Left lung (tissue), 10 donors: ENCODE measurements around the gene YJEFN3. TPM values are rescaled to one million over a fixed set of nuclear protein-coding genes. Genes with fewer than 3 reads are reported as not detected.

Experiments
- ATAC-seq: fragments of 200-7000 bp; cut with Tn5 transposase; one replicate; pipeline ENCODE4 v1.9.1; 2020; ENCODE audit warnings: moderate library complexity
- DNase-seq, 4 donors: peaks; one replicate each; pipeline ENCODE4 v3.0.0-alpha.2; 2013 to 2020
- H3K27ac ChIP-seq, 2 donors: fragments of 200-600 bp; sonication (generic) in 1 of 2; one replicate each; pipeline versions ENCODE4 v1.5.0 to v1.8.0; 2020 to 2021
- H3K27me3 ChIP-seq, 2 donors: fragments of 200-600 bp; sonication (generic) in 1 of 2; one replicate each; pipeline versions ENCODE4 v1.5.0 to v1.8.0; 2020 to 2021
- H3K36me3 ChIP-seq, 2 donors: fragments of 200-600 bp; sonication (generic) in 1 of 2; one replicate each; pipeline versions ENCODE4 v1.5.0 to v1.8.0; 2020 to 2021
- H3K4me1 ChIP-seq, 2 donors: fragments of 200-600 bp; one replicate each; pipeline ENCODE4 v1.8.0; 2021
- H3K4me3 ChIP-seq, 2 donors: fragments of 200-600 bp; sonication (generic) in 1 of 2; one replicate each; pipeline versions ENCODE4 v1.5.0 to v1.8.0; 2020 to 2021; ENCODE audit warnings: mild to moderate bottlenecking in 1 of 2
- H3K9me3 ChIP-seq, 2 donors: fragments of 200-600 bp; sonication (generic) in 1 of 2; one replicate each; pipeline versions ENCODE4 v1.5.0 to v1.8.0; 2020 to 2021
- CTCF ChIP-seq, 2 donors: fragments of 200-600 bp; sonication (generic) in 1 of 2; IDR thresholded peaks; one replicate each; pipeline versions ENCODE4 v1.5.0 to v1.8.0; 2021; ENCODE audit warnings: antibody characterized with exemption in 2 of 2
- intact Hi-C, 2 donors: fragments of 100-400 bp; cut with DNase I; formaldehyde crosslinking; loops; one replicate each; pipeline versions ENCODE4 v1.11.2 to v1.14.2; 2022
- polyA plus RNA-seq, 6 donors: library from polyadenylated mRNA; unstranded; fragments of 120-200 nt; gene quantifications; one replicate each; pipeline ENCODE4 v1.2.1, GENCODE V29; 2013; ENCODE audit not compliant: insufficient read length in 6 of 6
- total RNA-seq, 2 donors: library from RNA; stranded (reverse); fragmentation: NEBNext Ultra II Directional; extraction: Animal tissue kit (Norgen Biotek cat#: 25700); gene quantifications; one replicate each; pipeline ENCODE4 v1.2.1, GENCODE V29; 2021
- donor health status: DM: no; HTN: yes; CAD: no.
- donor health status: DM: no; HTN: no; CAD: no.

Gene YJEFN3
- total and polyA plus RNA-seq, 8 donors = 2.7 to 13.6 (median 11.0) TPM

GRCh38 chr19:19492026-19492610 lies 36.6 kb upstream of the YJEFN3 start:
- no peak for ATAC-seq
- peak in 1 of 4 donors; percentile 61 for DNase-seq
- Histone ChIP-seq H3K27ac (no peak overlapping the region), H3K9me3 (no peaks in the 10 kb centered on the region), H3K4me3 (no peak overlapping the region), H3K4me1 (peaks cover 18 to 39% of the 10 kb centered on the region in 2 donors), H3K27me3 (no peaks in the 10 kb centered on the region), H3K36me3 (peaks cover 0 to 62% of the 10 kb centered on the region in 2 donors)
- no peak for TF ChIP-seq CTCF (IDR thresholded peaks at IDR 0.05)
- intact Hi-C loops = loop anchor here in 1 of 2 donors (5.0 kb wide), 1 partner anchor 125 kb away; no protein-coding TSS in a partner anchor

- no peak for TF ChIP-seq CTCF (IDR thresholded peaks at IDR 0.05)
- intact Hi-C loops = loop anchor here in 1 of 2 donors (5.0 kb wide), 1 partner anchor 127 kb away; no protein-coding TSS in a partner anchor
- Histone ChIP-seq H3K27ac (no peak overlapping the region), H3K4me3 (no peak overlapping the region), H3K27me3 (no peaks in the 10 kb centered on the region), H3K36me3 (peaks cover 0 to 81% of the 10 kb centered on the region in 2 donors), H3K9me3 (no peaks in the 10 kb centered on the region), H3K4me1 (peaks cover 8 to 21% of the 10 kb centered on the region in 2 donors)
- no peak for ATAC-seq
- DNase-seq = no peak
Measured at GRCh38 chr19:19493841-19494546, 34.7 kb upstream of the YJEFN3 start.

- Histone ChIP-seq H3K27me3 (no peaks in the 10 kb centered on the region), H3K4me1 (peaks cover 0 to 2% of the 10 kb centered on the region in 2 donors), H3K4me3 (no peak overlapping the region), H3K36me3 (peaks cover 0 to 98% of the 10 kb centered on the region in 2 donors), H3K9me3 (no peaks in the 10 kb centered on the region), H3K27ac (no peak overlapping the region)
- no peak for DNase-seq
- intact Hi-C loops = no loop called here
- ATAC-seq = no peak
- no peak for TF ChIP-seq CTCF (IDR thresholded peaks at IDR 0.05)
Measured at GRCh38 chr19:19495614-19496603, 32.8 kb upstream of the YJEFN3 start.

GRCh38 chr19:19498255-19498991 lies 30.3 kb upstream of the YJEFN3 start:
- intact Hi-C loops = no loop called here
- Histone ChIP-seq H3K27ac (no peak overlapping the region), H3K4me1 (no peaks in the 10 kb centered on the region), H3K27me3 (no peaks in the 10 kb centered on the region), H3K4me3 (no peak overlapping the region), H3K36me3 (peaks cover 0 to 100% of the 10 kb centered on the region in 2 donors), H3K9me3 (no peaks in the 10 kb centered on the region)
- peak in 1 of 4 donors; percentile 73 for DNase-seq
- no peak for TF ChIP-seq CTCF (IDR thresholded peaks at IDR 0.05)
- no peak for ATAC-seq
